Measurements from ENCODE around the gene KIFC3. TPM values are rescaled to one million over a fixed set of nuclear protein-coding genes. Genes with fewer than 3 reads are reported as not detected.
A peak's percentile ranks its signal among the peaks of the same experiment; 100 is the strongest.
"Not testable (repeated sequence)": the region's sequence is repeated elsewhere in the genome, so short reads cannot be mapped to it uniquely, and the experiment has no call there.

Gene KIFC3
- total and polyA plus RNA-seq, 2 of the 13 experiments (the other 11 are each of a cell fraction or from before 2014, with no cell fraction given) = 42.1 to 45.3 TPM

- TF ChIP-seq HMGXB4 (CRISPR knock-in tag; IDR thresholded peaks at IDR 0.05; ENCODE audit: borderline replicate concordance in 1 of 2, low read depth in 1 of 2) (peak; percentile 49 to 65; a peak in 2 of 4 replicates), ZNF674 (CRISPR knock-in tag; IDR thresholded peaks at IDR 0.05; ENCODE audit: low read depth) (peak; percentile 33; the same call in 1 of the 2 replicates)
These were observed at the start of gene KIFC3 (continued) for GRCh38 chr16:57802341-57803133.

- intact Hi-C loops (cut with micrococcal nuclease; ENCODE audit: unreplicated experiment) (no loop called here), in situ Hi-C loops (cut with HindIII; ENCODE audit: extremely low pct_ligation_motif_present, low pct_unique_long_range_greater_than_20kb) (no loop called here)
- H3K79me2 ChIP-seq (ENCODE audit: insufficient read depth, low read length) = no peaks in the 10 kb centered on the region
- ChIA-PET CTCF (ENCODE audit: low intra/inter-chr PET ratio, low total read pairs) (no interaction called here), POLR2A (interaction anchor here (0.6 kb wide), 1 partner anchor 44 kb away, joined by 3 read pairs; no protein-coding TSS in a partner anchor)
- H3K36me3 ChIP-seq (replicated peaks in 1 of 2; ENCODE audit: control insufficient read depth in 1 of 2, insufficient read depth in 2 of 2, low read length in 2 of 2) = no peaks in the 10 kb centered on the region
- DNase-seq (ENCODE audit: low spot score) = no peak
- H3K27me3 ChIP-seq (ENCODE audit: control insufficient read depth in 1 of 2, insufficient read depth in 2 of 2, low read length in 2 of 2) = no peaks in the 10 kb centered on the region
- no peak overlapping the region for H3K27ac ChIP-seq (ENCODE audit: extremely low read length, insufficient read depth, low read length)
- H2AFZ ChIP-seq (ENCODE audit: low read length) = no peak overlapping the region
- H3K4me1 ChIP-seq (ENCODE audit: insufficient read depth, low read length) = peaks cover 24% of the 10 kb centered on the region
- no peaks in the 10 kb centered on the region for H3K9me3 ChIP-seq (ENCODE audit: low read length)
- no peak overlapping the region for H3K9ac ChIP-seq (ENCODE audit: insufficient read depth, low read depth, low read length)
- TF ChIP-seq CCDC6 (CRISPR knock-in tag; IDR thresholded peaks at IDR 0.05) = no peak
- TF ChIP-seq ZBTB1 (CRISPR knock-in tag; IDR thresholded peaks at IDR 0.05; ENCODE audit: borderline replicate concordance) = no peak
- no peak for TF ChIP-seq SMAD9 (CRISPR knock-in tag; IDR thresholded peaks at IDR 0.05)
- no peak for TF ChIP-seq HOXD1 (CRISPR knock-in tag; IDR thresholded peaks at IDR 0.05)
- no peak for TF ChIP-seq ZMAT5 (CRISPR knock-in tag; IDR thresholded peaks at IDR 0.05; ENCODE audit: borderline replicate concordance, low read depth)
- no peak overlapping the region for H3K4me2 ChIP-seq (ENCODE audit: low read depth, low read length)
- BruUV-seq (replicated peaks) = no TSS peak
- no peak overlapping the region for H3K4me3 ChIP-seq (replicated peaks in 1 of 3; ENCODE audit: insufficient read depth in 1 of 3, low read depth in 2 of 3, low read length in 3 of 3)
- WGBS (ENCODE audit: low lambda C conversion rate) = 91% methylated on average over 5 of the region's 5 CpGs
- no peak for ATAC-seq
- FAIRE-seq = peak; percentile 8
- H4K20me1 ChIP-seq (ENCODE audit: insufficient read depth, low read length) = no peaks in the 10 kb centered on the region
These were observed 45.9 kb upstream of the KIFC3 start for GRCh38 chr16:57848181-57848580.

GRCh38 chr16:57846931-57847330 lies 44.6 kb upstream of the KIFC3 start:
- BruUV-seq (replicated peaks); H2AFZ ChIP-seq (ENCODE audit: low read length); intact Hi-C loops (cut with micrococcal nuclease; ENCODE audit: unreplicated experiment); H3K36me3 ChIP-seq (replicated peaks in 1 of 2; ENCODE audit: control insufficient read depth in 1 of 2, insufficient read depth in 2 of 2, low read length in 2 of 2); H3K27ac ChIP-seq (ENCODE audit: extremely low read length, insufficient read depth, low read length); H3K9me3 ChIP-seq (ENCODE audit: low read length); in situ Hi-C loops (cut with HindIII; ENCODE audit: extremely low pct_ligation_motif_present, low pct_unique_long_range_greater_than_20kb); CTCF ChIA-PET (ENCODE audit: low intra/inter-chr PET ratio, low total read pairs); H3K4me2 ChIP-seq (ENCODE audit: low read depth, low read length); H3K9ac ChIP-seq (ENCODE audit: insufficient read depth, low read depth, low read length); FAIRE-seq; H3K79me2 ChIP-seq (ENCODE audit: insufficient read depth, low read length); ATAC-seq; H3K27me3 ChIP-seq (ENCODE audit: control insufficient read depth in 1 of 2, insufficient read depth in 2 of 2, low read length in 2 of 2); H4K20me1 ChIP-seq (ENCODE audit: insufficient read depth, low read length); POLR2A ChIA-PET; H3K4me3 ChIP-seq (replicated peaks in 1 of 3; ENCODE audit: insufficient read depth in 1 of 3, low read depth in 2 of 3, low read length in 3 of 3); DNase-seq (ENCODE audit: low spot score): not testable (repeated sequence)
- 88% methylated on average over 5 of the region's 6 CpGs for WGBS (ENCODE audit: low lambda C conversion rate)
- H3K4me1 ChIP-seq (ENCODE audit: insufficient read depth, low read length) = peaks cover 33% of the 10 kb centered on the region

Measured in HepG2 (cell line).